ENCODE results near the gene SERTAD1.

Gene SERTAD1

GRCh38 chr19:40379446-40380198 is 46.2 kb downstream of the SERTAD1 start:
- TF ChIP-seq EZH2 (IDR thresholded peaks at IDR 0.05; ENCODE audit: borderline replicate concordance, low read length) (no peak), CTCF (IDR thresholded peaks at IDR 0.05; ENCODE audit: low read length) (no peak)
- H3K4me3 ChIP-seq (ENCODE audit: low read depth, low read length, poor library complexity, severe bottlenecking): no peak overlapping the region
- H3F3A ChIP-seq (ENCODE audit: insufficient read depth, low read length): no peaks in the 10 kb centered on the region
- no peak overlapping the region for H2AFZ ChIP-seq (ENCODE audit: low read length)
- H3K9me2 ChIP-seq (ENCODE audit: low read depth, low read length): no peaks in the 10 kb centered on the region
- H3K36me3 ChIP-seq (ENCODE audit: insufficient read depth, low read length): no peaks in the 10 kb centered on the region
- H3K4me2 ChIP-seq (ENCODE audit: low read length): no peak overlapping the region
- no peaks in the 10 kb centered on the region for H3K4me1 ChIP-seq (ENCODE audit: insufficient read depth, low read length, severe bottlenecking)
- no peaks in the 10 kb centered on the region for H4K20me1 ChIP-seq (ENCODE audit: insufficient read depth, low read length)
- 0 out of 2 replicates have a peak, but pooled peaks cover 4% of the 10 kb centered on the region for H3K27me3 ChIP-seq (ENCODE audit: insufficient read depth, low read length)
- H3K27ac ChIP-seq (ENCODE audit: low read depth, low read length, poor library complexity, severe bottlenecking): no peak overlapping the region
- H3K79me2 ChIP-seq (ENCODE audit: insufficient read depth, low read length): no peaks in the 10 kb centered on the region
- H3K9ac ChIP-seq (ENCODE audit: low read length): no peak overlapping the region
- H3K9me3 ChIP-seq (ENCODE audit: low read length): no peaks in the 10 kb centered on the region

- Histone ChIP-seq H3K27me3 (ENCODE audit: insufficient read depth, low read length) (0 out of 2 replicates have a peak, but pooled peaks cover 4% of the 10 kb centered on the region), H3K4me2 (ENCODE audit: low read length) (no peak overlapping the region)
- TF ChIP-seq EZH2 (IDR thresholded peaks at IDR 0.05; ENCODE audit: borderline replicate concordance, low read length): no peak
- TF ChIP-seq CTCF (IDR thresholded peaks at IDR 0.05; ENCODE audit: low read length): no peak
Measured at GRCh38 chr19:40378509-40378908, 47.3 kb downstream of the SERTAD1 start.

GRCh38 chr19:40377876-40378385 is 47.9 kb downstream of the SERTAD1 start:
- H3K27ac ChIP-seq (ENCODE audit: low read depth, low read length, poor library complexity, severe bottlenecking): no peak overlapping the region
- no peaks in the 10 kb centered on the region for H3K4me1 ChIP-seq (ENCODE audit: insufficient read depth, low read length, severe bottlenecking)
- no peak overlapping the region for H3K4me2 ChIP-seq (ENCODE audit: low read length)
- no peaks in the 10 kb centered on the region for H3K36me3 ChIP-seq (ENCODE audit: insufficient read depth, low read length)
- H3K79me2 ChIP-seq (ENCODE audit: insufficient read depth, low read length): no peaks in the 10 kb centered on the region
- H3F3A ChIP-seq (ENCODE audit: insufficient read depth, low read length): no peaks in the 10 kb centered on the region
- no peak overlapping the region for H2AFZ ChIP-seq (ENCODE audit: low read length)
- H3K9me3 ChIP-seq (ENCODE audit: low read length): no peaks in the 10 kb centered on the region
- H3K4me3 ChIP-seq (ENCODE audit: low read depth, low read length, poor library complexity, severe bottlenecking): no peak overlapping the region
- H4K20me1 ChIP-seq (ENCODE audit: insufficient read depth, low read length): no peaks in the 10 kb centered on the region
- no peak overlapping the region for H3K9ac ChIP-seq (ENCODE audit: low read length)
- TF ChIP-seq EZH2 (IDR thresholded peaks at IDR 0.05; ENCODE audit: borderline replicate concordance, low read length) (no peak), CTCF (IDR thresholded peaks at IDR 0.05; ENCODE audit: low read length) (no peak)
- 0 out of 2 replicates have a peak, but pooled peaks cover 4% of the 10 kb centered on the region for H3K27me3 ChIP-seq (ENCODE audit: insufficient read depth, low read length)
- H3K9me2 ChIP-seq (ENCODE audit: low read depth, low read length): no peaks in the 10 kb centered on the region

More at GRCh38 chr19:40378509-40378908, 47.3 kb downstream of the SERTAD1 start:
- H2AFZ ChIP-seq (ENCODE audit: low read length): no peak overlapping the region
- H3K27ac ChIP-seq (ENCODE audit: low read depth, low read length, poor library complexity, severe bottlenecking): no peak overlapping the region
- no peak overlapping the region for H3K4me3 ChIP-seq (ENCODE audit: low read depth, low read length, poor library complexity, severe bottlenecking)
- no peaks in the 10 kb centered on the region for H3F3A ChIP-seq (ENCODE audit: insufficient read depth, low read length)
- H3K9me2 ChIP-seq (ENCODE audit: low read depth, low read length): no peaks in the 10 kb centered on the region
- no peaks in the 10 kb centered on the region for H3K9me3 ChIP-seq (ENCODE audit: low read length)
- H3K79me2 ChIP-seq (ENCODE audit: insufficient read depth, low read length): no peaks in the 10 kb centered on the region
- no peaks in the 10 kb centered on the region for H3K36me3 ChIP-seq (ENCODE audit: insufficient read depth, low read length)
- no peaks in the 10 kb centered on the region for H4K20me1 ChIP-seq (ENCODE audit: insufficient read depth, low read length)
- H3K9ac ChIP-seq (ENCODE audit: low read length): no peak overlapping the region
- H3K4me1 ChIP-seq (ENCODE audit: insufficient read depth, low read length, severe bottlenecking): no peaks in the 10 kb centered on the region

Measured in OCI-LY1 (cell line).